SH-SY5Y (cell line): ENCODE data around the gene COBL.

Experiments used
- GATA2 ChIP-seq: IDR thresholded peaks from 2 replicates; pipeline ENCODE4 v1.6.1; 2011; ENCODE audit warnings: mild to moderate bottlenecking, low read depth, low read length
- GATA3 ChIP-seq: IDR thresholded peaks from 2 replicates; pipeline ENCODE4 v1.6.1; 2011; ENCODE audit warnings: low read depth, mild to moderate bottlenecking, low read length, moderate library complexity

DNA sequence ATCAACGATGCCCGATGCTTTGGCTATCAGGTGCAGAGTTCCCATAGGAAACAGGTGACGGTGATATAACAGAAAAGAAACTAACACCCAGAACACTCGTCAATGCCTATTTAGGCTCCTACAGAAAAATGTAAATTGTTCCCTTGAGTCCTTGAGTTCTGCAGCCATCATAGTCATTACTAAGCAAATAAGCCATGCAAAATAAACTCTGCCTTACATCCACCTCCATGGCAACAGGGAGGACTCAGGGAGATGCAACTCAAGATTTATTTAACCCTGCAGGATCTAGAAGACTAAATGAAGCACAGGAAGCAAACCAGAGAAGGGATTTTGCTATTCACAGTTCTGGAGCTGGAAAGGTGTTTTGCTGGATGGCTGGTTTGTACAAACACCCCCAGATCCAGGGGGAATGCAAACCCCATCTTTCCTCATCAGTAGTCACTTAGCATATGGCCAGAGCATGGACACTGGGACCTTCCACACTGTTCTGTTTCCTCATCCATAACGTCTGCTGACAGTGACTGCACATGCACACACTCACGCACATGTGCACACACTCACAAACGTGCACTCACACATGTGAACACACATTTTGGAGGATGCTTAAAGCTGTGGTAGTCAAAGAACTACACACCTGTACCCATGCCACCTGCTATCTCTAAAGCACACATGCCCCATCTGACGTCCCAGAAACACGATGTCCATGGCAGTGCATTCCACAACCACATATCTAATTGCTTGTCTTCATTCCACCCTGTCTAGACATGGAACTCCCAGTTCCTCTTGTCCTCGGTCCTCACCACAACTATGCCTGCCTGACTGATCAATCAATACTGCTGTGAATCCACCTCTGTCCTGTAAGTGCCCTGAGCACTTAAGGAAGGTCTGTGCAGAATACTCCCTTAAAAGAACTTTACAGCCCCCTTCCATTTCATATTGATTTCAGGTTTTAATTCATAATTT, 178.2 kb downstream of the COBL start:
- TF ChIP-seq GATA2 (no peak), GATA3 (no peak)
